Mesothelial cell of epicardium (in vitro differentiated cells): ENCODE measurements around the gene CACNA1F. TPM values are rescaled to one million over a fixed set of nuclear protein-coding genes. Genes with fewer than 3 reads are reported as not detected.

Experiments used
- DNase-seq, 2 experiments: peaks; one replicate each; pipeline ENCODE4 v3.0.0; 2021; ENCODE audit warnings: low spot score in 2 of 2; ENCODE audit not compliant: unreplicated experiment in 2 of 2
- H3K27ac Mint-ChIP-seq: 2 replicates; pipeline ENCODE4 v1.8.0; 2021; ENCODE audit warnings: mixed read lengths
- H3K27me3 Mint-ChIP-seq: 2 replicates; pipeline ENCODE4 v1.8.0; 2021; ENCODE audit warnings: low read depth, mixed read lengths
- H3K36me3 Mint-ChIP-seq: 2 replicates; pipeline ENCODE4 v1.8.0; 2021; ENCODE audit warnings: mixed read lengths
- H3K4me1 Mint-ChIP-seq: 2 replicates; pipeline ENCODE4 v1.8.0; 2021; ENCODE audit warnings: mixed read lengths
- H3K4me3 Mint-ChIP-seq: 2 replicates; pipeline ENCODE4 v1.8.0; 2021; ENCODE audit warnings: mild to moderate bottlenecking, moderate library complexity, mixed read lengths
- H3K9me3 Mint-ChIP-seq: 2 replicates; pipeline ENCODE4 v1.8.0; 2021; ENCODE audit warnings: mixed read lengths
- CTCF ChIP-seq: fragments of 200-600 bp; sonication (generic); IDR thresholded peaks from one replicate; pipeline ENCODE4 v1.5.0; 2021; ENCODE audit warnings: antibody characterized with exemption; ENCODE audit not compliant: unreplicated experiment
- total RNA-seq: library from RNA; stranded (reverse); gene quantifications from 3 replicates; pipeline ENCODE4 v1.2.1, GENCODE V29; 2021

CACNA1F gene
- total RNA-seq, 1 donor from 2014 or later, result 0.47 TPM

- DNase-seq, result no peak
- H3K9me3 Mint-ChIP-seq, result peaks cover 10% of the 10 kb centered on the region
These were observed 24.1 kb upstream of the CACNA1F start for GRCh38 chrX:49257074-49257790.

GRCh38 chrX:49256268-49256995 lies 23.3 kb upstream of the CACNA1F start:
- Mint-ChIP-seq H3K4me1 (no peaks in the 10 kb centered on the region), H3K36me3 (no peaks in the 10 kb centered on the region), H3K27ac (no peak overlapping the region), H3K9me3 (peaks cover 6% of the 10 kb centered on the region), H3K27me3 (no peaks in the 10 kb centered on the region), H3K4me3 (no peak overlapping the region)
- no peak for DNase-seq
- TF ChIP-seq CTCF, result no peak

More at GRCh38 chrX:49257074-49257790, 24.1 kb upstream of the CACNA1F start:
- TF ChIP-seq CTCF, result no peak
- no peaks in the 10 kb centered on the region for H3K27me3 Mint-ChIP-seq
- H3K27ac Mint-ChIP-seq, result no peak overlapping the region
- H3K4me1 Mint-ChIP-seq, result no peaks in the 10 kb centered on the region
- H3K36me3 Mint-ChIP-seq, result no peaks in the 10 kb centered on the region
- H3K4me3 Mint-ChIP-seq, result no peak overlapping the region

GRCh38 chrX:49254639-49255038 lies 21.5 kb upstream of the CACNA1F start:
- no peaks in the 10 kb centered on the region for H3K27me3 Mint-ChIP-seq

GRCh38 chrX:49251325-49251724 lies 18.2 kb upstream of the CACNA1F start:
- TF ChIP-seq CTCF, result no peak
- Mint-ChIP-seq H3K9me3 (peaks cover 13% of the 10 kb centered on the region), H3K27me3 (no peaks in the 10 kb centered on the region), H3K36me3 (peaks cover 9% of the 10 kb centered on the region), H3K27ac (no peak overlapping the region), H3K4me1 (no peaks in the 10 kb centered on the region), H3K4me3 (no peak overlapping the region)
- no peak for DNase-seq

More at GRCh38 chrX:49254639-49255038, 21.5 kb upstream of the CACNA1F start:
- TF ChIP-seq CTCF, result no peak
- Mint-ChIP-seq H3K9me3 (peaks cover 13% of the 10 kb centered on the region), H3K27ac (no peak overlapping the region), H3K4me1 (no peaks in the 10 kb centered on the region), H3K36me3 (peaks cover 6% of the 10 kb centered on the region), H3K4me3 (no peak overlapping the region)
- no peak for DNase-seq

- Mint-ChIP-seq H3K27ac (no peak overlapping the region), H3K4me3 (no peak overlapping the region), H3K27me3 (no peaks in the 10 kb centered on the region), H3K9me3 (peaks cover 13% of the 10 kb centered on the region), H3K36me3 (peaks cover 9% of the 10 kb centered on the region), H3K4me1 (no peaks in the 10 kb centered on the region)
- DNase-seq, result no peak
- TF ChIP-seq CTCF, result no peak
These were observed 17.4 kb upstream of the CACNA1F start for GRCh38 chrX:49250578-49250977.
